Adrenal gland (tissue), 12 donors: ENCODE results near the gene POU6F1. TPM values are rescaled to one million over a fixed set of nuclear protein-coding genes. Genes with fewer than 3 reads are reported as not detected.

Experiments used
- DNase-seq, 7 donors: peaks; one replicate each; pipeline ENCODE4 v3.0.0-alpha.2; 2019 to 2020
- H3K27ac ChIP-seq, 5 donors: fragments of 200-600 bp; sonication (generic) in 4 of 5; 1 replicate in 3 of 5; 2 replicates in 2 of 5; pipeline versions ENCODE4 v1.5.1 to v1.8.0; 2016 to 2020; ENCODE audit warnings: mild to moderate bottlenecking in 1 of 5
- H3K27me3 ChIP-seq: fragments of 200-600 bp; 2 replicates; pipeline ENCODE4 v1.8.0; 2021
- H3K36me3 ChIP-seq, 2 donors: fragments of 200-600 bp; replicated peaks in 1 of 2; 1 replicate in 1 of 2; 2 replicates in 1 of 2; pipeline versions ENCODE4 v1.5.1 to v1.8.0; 2018 to 2022
- H3K4me1 ChIP-seq, 2 donors: fragments of 200-600 bp; replicated peaks in 1 of 2; 1 replicate in 1 of 2; 2 replicates in 1 of 2; pipeline versions ENCODE4 v1.5.1 to v1.8.0; 2018 to 2021
- H3K4me3 ChIP-seq, 4 donors: fragments of 200-600 bp; sonication (generic) in 3 of 4; one replicate each; pipeline ENCODE4 v1.5.1; 2016 to 2018
- H3K9me3 ChIP-seq, 3 donors: fragments of 200-600 bp; sonication (generic) in 1 of 3; replicated peaks in 1 of 3; 1 replicate in 2 of 3; 2 replicates in 1 of 3; pipeline versions ENCODE4 v1.5.1 to v1.8.0; 2016 to 2021
- CTCF ChIP-seq, 6 experiments: fragments of 450-650 bp in 4 of 6; fragments of 200-600 bp in 2 of 6; sonication (generic) in 1 of 6; IDR thresholded peaks; 1 replicate in 5 of 6; 2 replicates in 1 of 6; pipeline versions ENCODE4 v1.5.1 to v1.8.0; 2016 to 2021; ENCODE audit warnings: antibody characterized with exemption in 6 of 6, mild to moderate bottlenecking in 2 of 6, moderate library complexity in 1 of 6
- POLR2A ChIP-seq, 2 donors: fragments of 450-650 bp; IDR thresholded peaks; one replicate each; pipeline ENCODE4 v1.6.1; 2017; ENCODE audit warnings: antibody characterized with exemption in 2 of 2, mild to moderate bottlenecking in 2 of 2, moderate library complexity in 1 of 2
- WGBS, 4 donors: extraction: QIAGEN DNeasy Blood & Tissue Kit in 2 of 4; methylation state at CpG; one replicate each; pipeline versions ENCODE4 v1.1.5 to v1.1.7; 2013 to 2017; 5-methylcytosine and 5-hydroxymethylcytosine counted together
- intact Hi-C, 2 donors: fragments of 100-400 bp; cut with DNase I; formaldehyde crosslinking; loops; one replicate each; pipeline versions ENCODE4 v1.14.1 to v1.15.0; 2022 to 2023
- polyA plus RNA-seq, 3 donors: library from polyadenylated mRNA; stranded (reverse); fragments of 200-250 nt in 2 of 3; fragments of 350-450 nt in 1 of 3; fragmentation: Illumina TruSeq in 1 of 3; extraction: RNeasy Lipid Tissue Mini Kit (QIAGEN cat#74804) in 1 of 3; gene quantifications; one replicate each; pipeline ENCODE4 v1.2.3, GENCODE V29; 2013 to 2014
- total RNA-seq, 9 donors: library from RNA; depleted of rRNA in 4 of 9; stranded (reverse); fragments of >200 nt in 4 of 9; fragments of 120-200 nt in 1 of 9; fragmentation: NEBNext Ultra II Directional in 1 of 9; extraction: Animal tissue kit (Norgen Biotek cat#: 25700) in 1 of 9; gene quantifications; one replicate each; pipeline versions ENCODE4 v1.1.0 to v1.2.4, GENCODE V29; 2013 to 2023
- donor health status: healthy with polysubstance abuse.
- donor health status: Bipolar disorder and iron deficiency.
- donor health status: DM: yes; HTN: yes; CAD: no.
- donor health status: DM: no; HTN: no; CAD: no.
- donor health status: DM: no; HTN: no; CAD: no.
- donor health status: DM: yes; HTN: yes; CAD: no.

The POU6F1 gene
- total and polyA plus RNA-seq, 12 donors: 2.2 to 19.3 (median 10.6) TPM

GRCh38 chr12:51191516-51192283, 26.2 kb downstream of the POU6F1 start:
- intact Hi-C loops: no loop called here
- TF ChIP-seq POLR2A (IDR thresholded peaks at IDR 0.05) (no peak), CTCF (IDR thresholded peaks at IDR 0.05) (no peak)
- H3K27ac ChIP-seq: no peak overlapping the region
- no peak for DNase-seq
- WGBS, 4 donors: 83 to 99% (median 91%) methylated on average over 8 to 12 of the region's 12 CpGs
- peaks cover 0 to 2% of the 10 kb centered on the region in 2 donors for H3K4me1 ChIP-seq
- H3K4me3 ChIP-seq: no peak overlapping the region
- no peaks in the 10 kb centered on the region for H3K27me3 ChIP-seq
- no peaks in the 10 kb centered on the region for H3K9me3 ChIP-seq
- H3K36me3 ChIP-seq: peaks cover 0 to 7% of the 10 kb centered on the region in 2 donors

- H3K4me1 ChIP-seq: peaks cover 0 to 8% of the 10 kb centered on the region in 2 donors
- intact Hi-C loops: no loop called here
- WGBS, 4 donors: 78 to 93% (median 91%) methylated on average over 4 of the region's 4 CpGs
- DNase-seq: no peak
- no peak overlapping the region for H3K4me3 ChIP-seq
- H3K27ac ChIP-seq: no peak overlapping the region
- H3K9me3 ChIP-seq: no peaks in the 10 kb centered on the region
- peaks cover 0 to 7% of the 10 kb centered on the region in 2 donors for H3K36me3 ChIP-seq
- no peaks in the 10 kb centered on the region for H3K27me3 ChIP-seq
- TF ChIP-seq CTCF (IDR thresholded peaks at IDR 0.05) (no peak), POLR2A (IDR thresholded peaks at IDR 0.05) (no peak)
Observed at GRCh38 chr12:51190820-51191219, 27.0 kb downstream of the POU6F1 start.

- Histone ChIP-seq H3K27me3 (no peaks in the 10 kb centered on the region), H3K4me1 (peaks cover 0 to 8% of the 10 kb centered on the region in 2 donors), H3K9me3 (no peaks in the 10 kb centered on the region), H3K27ac (no peak overlapping the region), H3K36me3 (peaks cover 0 to 7% of the 10 kb centered on the region in 2 donors), H3K4me3 (no peak overlapping the region)
- 90 to 95% (median 93%) methylated on average over 14 of the region's 14 CpGs for WGBS, 4 donors
- TF ChIP-seq CTCF (IDR thresholded peaks at IDR 0.05): no peak
- no peak for TF ChIP-seq POLR2A (IDR thresholded peaks at IDR 0.05)
- intact Hi-C loops: no loop called here
- no peak for DNase-seq
Observed at GRCh38 chr12:51189790-51190355, 28.0 kb downstream of the POU6F1 start.

- H3K27me3 ChIP-seq: no peaks in the 10 kb centered on the region
- H3K4me3 ChIP-seq: no peak overlapping the region
- H3K36me3 ChIP-seq: peaks cover 0 to 7% of the 10 kb centered on the region in 2 donors
- peaks cover 0 to 8% of the 10 kb centered on the region in 2 donors for H3K4me1 ChIP-seq
- 84 to 95% (median 91%) methylated on average over 12 to 14 of the region's 14 CpGs for WGBS, 4 donors
- H3K27ac ChIP-seq: no peak overlapping the region
- no peaks in the 10 kb centered on the region for H3K9me3 ChIP-seq
- intact Hi-C loops: no loop called here
- TF ChIP-seq POLR2A (IDR thresholded peaks at IDR 0.05) (no peak), CTCF (IDR thresholded peaks at IDR 0.05) (no peak)
- DNase-seq: no peak
Observed at GRCh38 chr12:51188359-51189051, 29.4 kb downstream of the POU6F1 start.
